K562 (cell line): Measurements from ENCODE around the gene PLD1. TPM values are rescaled to one million over a fixed set of nuclear protein-coding genes. Genes with fewer than 3 reads are reported as not detected.

Experiments used
- ASH1L ChIP-seq: fragments of 450-650 bp; IDR thresholded peaks from 2 replicates; pipeline ENCODE4 v1.6.1; 2018; ENCODE audit warnings: borderline replicate concordance, mild to moderate bottlenecking, low read depth; ENCODE audit not compliant: partially characterized antibody
- ETS2 ChIP-seq: IDR thresholded peaks from 2 replicates; pipeline ENCODE4 v1.6.1; 2016; ENCODE audit warnings: borderline replicate concordance, missing genetic modification characterization, mild to moderate bottlenecking, moderate library complexity, missing compliant biosample characterization; ENCODE audit not compliant: poor library complexity, severe bottlenecking
- FOSL1 ChIP-seq: fragments of 200-800 bp; sonication (Bioruptor generic); conservative IDR thresholded peaks from 2 replicates; pipeline ENCODE4 v1.6.1; 2016; ENCODE audit warnings: missing genetic modification characterization, missing compliant biosample characterization
- FOXJ2 ChIP-seq: fragments of 200-800 bp; sonication (Bioruptor generic); IDR thresholded peaks from 2 replicates; pipeline ENCODE4 v1.6.1; 2016; ENCODE audit warnings: missing genetic modification characterization, missing compliant biosample characterization
- HDAC1 ChIP-seq, 2 experiments: fragments of 450-650 bp; IDR thresholded peaks; 2 replicates each; pipeline ENCODE4 v1.6.1; 2016 to 2017; ENCODE audit warnings: inconsistent platforms in 1 of 2, mild to moderate bottlenecking in 1 of 2, moderate library complexity in 1 of 2
- HMGN3 ChIP-seq: IDR thresholded peaks from 2 replicates; pipeline ENCODE4 v1.6.1; 2011; ENCODE audit warnings: borderline replicate concordance, low read depth, mild to moderate bottlenecking, mixed read lengths, low read length; ENCODE audit not compliant: insufficient read length; ENCODE audit errors: extremely low read depth
- MCM7 ChIP-seq, 2 experiments: fragments of 450-650 bp; IDR thresholded peaks; 2 replicates each; pipeline ENCODE4 v1.6.1; 2016 to 2018
- NFRKB ChIP-seq: fragments of 450-650 bp; IDR thresholded peaks from 2 replicates; pipeline ENCODE4 v1.6.1; 2016; ENCODE audit warnings: low read depth
- NR2C2 ChIP-seq, 2 experiments: fragments of 200-800 bp in 1 of 2; sonication (Bioruptor generic) in 1 of 2; sonication (generic) in 1 of 2; formaldehyde crosslinking in 1 of 2; IDR thresholded peaks; 2 replicates each; pipeline versions ENCODE4 v1.6.1 to v1.8.0; 2016 to 2022; ENCODE audit warnings: mild to moderate bottlenecking in 1 of 2, missing compliant biosample characterization in 1 of 2, missing genetic modification characterization in 1 of 2, missing genetic modification reagents in 1 of 2
- ZNF644 ChIP-seq: fragments of 200-800 bp; sonication (Bioruptor generic); IDR thresholded peaks from 2 replicates; pipeline ENCODE4 v1.6.1; 2016; ENCODE audit warnings: low read depth, missing genetic modification characterization, missing compliant biosample characterization
- polyA plus RNA-seq, 8 experiments: library from polyadenylated mRNA; depleted of rRNA in 4 of 8; stranded (reverse) in 5 of 8; unstranded in 3 of 8; fragments of >200 nt; fragmentation: Nextera tagmentation in 2 of 8; fragmentation: Illumina TruSeq in 1 of 8; extraction: Ambion mirVana in 2 of 8; extraction: Trizol in 1 of 8; gene quantifications; 2 replicates each; pipeline versions ENCODE4 v1.2.1 to v1.2.3, GENCODE V29; 2011 to 2014; ENCODE audit warnings: inconsistent platforms in 1 of 8, missing spikeins in 1 of 8
- total RNA-seq, 7 experiments: library from RNA; depleted of rRNA in 6 of 7; stranded (reverse); fragments of >200 nt in 6 of 7; fragmentation: Illumina TruSeq in 2 of 7; extraction: Trizol in 2 of 7; gene quantifications; 2 replicates each; pipeline versions ENCODE4 v1.2.1 to v1.2.3, GENCODE V29; 2011 to 2021; ENCODE audit warnings: low replicate concordance in 1 of 7
- TF ChIP-seq, protein P1 (sequence below): fragments of 450-650 bp; formaldehyde crosslinking; IDR thresholded peaks from 2 replicates; pipeline ENCODE4 v1.4.0; 2020; ENCODE audit warnings: mild to moderate bottlenecking, moderate library complexity
- TF ChIP-seq, protein P2 (sequence below): fragments of 250-450 bp; sonication (Bioruptor Pico); IDR thresholded peaks from 2 replicates; pipeline ENCODE4 v1.9.0; 2021; ENCODE audit warnings: mild to moderate bottlenecking
- TF ChIP-seq, protein P3 (sequence below): fragments of 250-450 bp; sonication (Bioruptor Pico); IDR thresholded peaks from 2 replicates; pipeline ENCODE4 v1.8.0; 2022; ENCODE audit warnings: moderate library complexity, mild to moderate bottlenecking, inconsistent platforms

PLD1 gene
- total and polyA plus RNA-seq, 9 of the 15 experiments (the other 6 are each of a cell fraction or from before 2014, with no cell fraction given) = 8.4 to 26.1 (median 18.6) TPM

DNA sequence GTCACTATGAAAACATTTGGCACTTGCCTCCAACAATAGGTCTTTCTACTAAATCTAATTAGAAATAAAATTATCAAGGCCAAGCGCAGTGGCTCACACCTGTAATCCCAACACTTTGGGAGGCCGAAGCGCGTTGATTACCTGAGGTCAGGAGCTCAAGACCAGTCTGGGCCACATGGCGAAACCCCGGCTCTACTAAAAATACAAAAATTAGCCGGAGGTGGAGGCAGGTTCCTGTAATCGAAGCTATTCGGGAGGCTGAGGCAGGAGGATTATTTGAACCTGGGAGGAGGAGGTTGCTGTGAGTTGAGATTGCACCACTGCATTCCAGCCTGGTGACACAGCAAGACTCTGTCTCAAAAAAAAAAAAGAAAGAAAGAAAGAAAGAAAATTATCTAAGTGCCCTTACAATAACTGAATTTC lies 1.6 kb upstream of the PLD1 start (continued):
- no peak for TF ChIP-seq MCM7 (IDR thresholded peaks at IDR 0.05)
- TF ChIP-seq NR2C2 (CRISPR knock-in tag; IDR thresholded peaks at IDR 0.05) = no peak
- TF ChIP-seq NR2C2 (tag; IDR thresholded peaks at IDR 0.05) = no peak
- TF ChIP-seq HDAC1 (IDR thresholded peaks at IDR 0.05) = peak in 1 of 2 experiments; percentile 12; a peak in 1 of 4 replicates
- TF ChIP-seq HMGN3 = no peak
- TF ChIP-seq ETS2 (tag) = peak; percentile 45
- peak; percentile 93 for TF ChIP-seq FOSL1 (tag)
- TF ChIP-seq ASH1L = no peak
- TF ChIP-seq, protein P1, sequence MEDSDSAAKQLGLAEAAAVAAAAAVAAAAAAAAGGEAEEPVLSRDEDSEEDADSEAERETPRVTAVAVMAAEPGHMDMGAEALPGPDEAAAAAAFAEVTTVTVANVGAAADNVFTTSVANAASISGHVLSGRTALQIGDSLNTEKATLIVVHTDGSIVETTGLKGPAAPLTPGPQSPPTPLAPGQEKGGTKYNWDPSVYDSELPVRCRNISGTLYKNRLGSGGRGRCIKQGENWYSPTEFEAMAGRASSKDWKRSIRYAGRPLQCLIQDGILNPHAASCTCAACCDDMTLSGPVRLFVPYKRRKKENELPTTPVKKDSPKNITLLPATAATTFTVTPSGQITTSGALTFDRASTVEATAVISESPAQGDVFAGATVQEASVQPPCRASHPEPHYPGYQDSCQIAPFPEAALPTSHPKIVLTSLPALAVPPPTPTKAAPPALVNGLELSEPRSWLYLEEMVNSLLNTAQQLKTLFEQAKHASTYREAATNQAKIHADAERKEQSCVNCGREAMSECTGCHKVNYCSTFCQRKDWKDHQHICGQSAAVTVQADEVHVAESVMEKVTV (CRISPR knock-in tag) = no peak
- TF ChIP-seq, protein P2, sequence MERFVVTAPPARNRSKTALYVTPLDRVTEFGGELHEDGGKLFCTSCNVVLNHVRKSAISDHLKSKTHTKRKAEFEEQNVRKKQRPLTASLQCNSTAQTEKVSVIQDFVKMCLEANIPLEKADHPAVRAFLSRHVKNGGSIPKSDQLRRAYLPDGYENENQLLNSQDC (CRISPR knock-in tag) = no peak
- TF ChIP-seq, protein P3, sequence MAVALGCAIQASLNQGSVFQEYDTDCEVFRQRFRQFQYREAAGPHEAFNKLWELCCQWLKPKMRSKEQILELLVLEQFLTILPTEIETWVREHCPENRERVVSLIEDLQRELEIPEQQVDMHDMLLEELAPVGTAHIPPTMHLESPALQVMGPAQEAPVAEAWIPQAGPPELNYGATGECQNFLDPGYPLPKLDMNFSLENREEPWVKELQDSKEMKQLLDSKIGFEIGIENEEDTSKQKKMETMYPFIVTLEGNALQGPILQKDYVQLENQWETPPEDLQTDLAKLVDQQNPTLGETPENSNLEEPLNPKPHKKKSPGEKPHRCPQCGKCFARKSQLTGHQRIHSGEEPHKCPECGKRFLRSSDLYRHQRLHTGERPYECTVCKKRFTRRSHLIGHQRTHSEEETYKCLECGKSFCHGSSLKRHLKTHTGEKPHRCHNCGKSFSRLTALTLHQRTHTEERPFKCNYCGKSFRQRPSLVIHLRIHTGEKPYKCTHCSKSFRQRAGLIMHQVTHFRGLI (CRISPR knock-in tag) = no peak
- 0 out of 2 replicates have a peak, but pooled peaks have one; percentile 5 for TF ChIP-seq FOXJ2
- no peak for TF ChIP-seq ZNF644 (tag)
- TF ChIP-seq NFRKB = no peak
